ENCODE measurements around the gene APIP.

APIP gene

GRCh38 chr11:34836958-34837856 lies 79.0 kb downstream of the APIP start:
- no peak for DNase-seq

GRCh38 chr11:34833602-34834001 lies 82.6 kb downstream of the APIP start:
- DNase-seq = no peak

All from Kasumi-1 (cell line).